GM12878 (cell line): ENCODE data around the gene SLC22A7. TPM values are rescaled to one million over a fixed set of nuclear protein-coding genes. Genes with fewer than 3 reads are reported as not detected.
A peak's percentile ranks its signal among the peaks of the same experiment; 100 is the strongest.

Source experiments
- ATAC-seq: fragments of 200-7000 bp; cut with Tn5 transposase; 3 replicates; pipeline ENCODE4 v1.9.1; 2020; ENCODE audit warnings: mild to moderate bottlenecking, moderate library complexity
- BruUV-seq: library from RNA; stranded (reverse); fragments of 400-500 nt; replicated peaks from 2 replicates; lab custom pipeline; 2021; lab: Mats Ljungman, UMichigan
- CTCF ChIA-PET: fragments of 300-600 bp; sonication (Branson Sonifier 250); formaldehyde crosslinking; extraction: SDS; loops from one replicate; lab custom pipeline; 2021; ENCODE audit warnings: inconsistent platforms; lab: Yijun Ruan, JAX
- POLR2A ChIA-PET: fragments of 350-600 bp; formaldehyde crosslinking; extraction: SDS; loops from one replicate; lab custom pipeline; 2021; ENCODE audit warnings: inconsistent platforms; lab: Charles Lee
- RAD21 ChIA-PET: fragments of 300-600 bp; sonication (Branson Sonifier 250); formaldehyde crosslinking; loops from one replicate; lab custom pipeline; 2023; ENCODE audit warnings: antibody characterized with exemption; ENCODE audit not compliant: unreplicated experiment; lab: Charles Lee
- SMC1A ChIA-PET: fragments of 300-600 bp; sonication (Branson Sonifier 250); formaldehyde crosslinking; loops from one replicate; lab custom pipeline; 2023; ENCODE audit not compliant: unreplicated experiment, uncharacterized antibody; lab: Charles Lee
- DNase-seq: peaks from one replicate; pipeline ENCODE4 v3.0.0-alpha.2; 2011; ENCODE audit warnings: low read depth, low spot score
- FAIRE-seq: peaks from 3 replicates; lab custom pipeline; 2011; peaks lifted over from hg19 to GRCh38; lab: Jason Lieb, UNC
- H2AFZ ChIP-seq: 2 replicates; pipeline ENCODE4 v1.6.0; 2011; ENCODE audit warnings: low read depth, low read length, control low read depth; ENCODE audit not compliant: control insufficient read depth
- H3K27ac ChIP-seq: 2 replicates; pipeline ENCODE4 v1.5.1; 2011; ENCODE audit warnings: control low read depth; ENCODE audit not compliant: control insufficient read depth, insufficient read depth
- H3K27me3 ChIP-seq, 2 experiments: replicated peaks in 1 of 2; 2 replicates each; pipeline versions ENCODE4 v1.6.0 to v1.6.1; 2011; ENCODE audit warnings: low read length in 1 of 2; ENCODE audit not compliant: control insufficient read depth in 2 of 2, insufficient read depth in 2 of 2
- H3K36me3 ChIP-seq, 2 experiments: 2 replicates each; pipeline ENCODE4 v1.5.1; 2011; ENCODE audit warnings: low read length in 1 of 2; ENCODE audit not compliant: control insufficient read depth in 2 of 2, insufficient read depth in 2 of 2
- H3K4me1 ChIP-seq: 2 replicates; pipeline ENCODE4 v1.6.1; 2011; ENCODE audit warnings: mild to moderate bottlenecking, low read length, moderate library complexity, mixed read lengths; ENCODE audit not compliant: control insufficient read depth, insufficient read depth
- H3K4me2 ChIP-seq: 2 replicates; pipeline ENCODE4 v1.6.0; 2011; ENCODE audit warnings: control low read depth; ENCODE audit not compliant: control insufficient read depth, insufficient read depth
- H3K4me3 ChIP-seq: fragments of 200-600 bp; sonication (generic); 2 replicates; pipeline ENCODE4 v1.5.1; 2016
- H3K79me2 ChIP-seq: 2 replicates; pipeline ENCODE4 v1.6.0; 2011; ENCODE audit warnings: low read length; ENCODE audit not compliant: control insufficient read depth, insufficient read depth
- H3K9ac ChIP-seq: 2 replicates; pipeline ENCODE4 v1.8.0; 2011; ENCODE audit warnings: low read length, control low read depth, mixed read lengths; ENCODE audit not compliant: control insufficient read depth, insufficient read depth
- H3K9me3 ChIP-seq: replicated peaks from 3 replicates; pipeline ENCODE4 v1.5.1; 2011; ENCODE audit warnings: mild to moderate bottlenecking, low read length; ENCODE audit not compliant: control insufficient read depth, insufficient read depth
- H4K20me1 ChIP-seq: 2 replicates; pipeline ENCODE4 v1.6.0; 2011; ENCODE audit not compliant: control insufficient read depth, insufficient read depth
- BHLHE40 ChIP-seq, 2 experiments: fragments of 450-650 bp in 1 of 2; IDR thresholded peaks; 2 replicates each; pipeline ENCODE4 v1.6.1; 2011 to 2017; ENCODE audit warnings: low read depth in 2 of 2, borderline replicate concordance in 1 of 2, improper control_type of control experiment in 1 of 2, low read length in 1 of 2, mild to moderate bottlenecking in 1 of 2
- CBX5 ChIP-seq: sonication (generic); IDR thresholded peaks from 2 replicates; pipeline ENCODE4 v1.6.1; 2016; ENCODE audit warnings: low read depth, moderate library complexity, mild to moderate bottlenecking, inconsistent platforms
- RUNX3 ChIP-seq: IDR thresholded peaks from 2 replicates; pipeline ENCODE4 v1.6.1; 2012; ENCODE audit warnings: low read length, inconsistent platforms
- SIN3A ChIP-seq: IDR thresholded peaks from 2 replicates; pipeline ENCODE4 v1.6.1; 2012; ENCODE audit warnings: low read depth, low read length, improper control_type of control experiment
- WGBS: methylation state at CpG from one replicate; pipeline ENCODE4 v1.1.6; 2016; ENCODE audit warnings: low lambda C conversion rate; ENCODE audit not compliant: insufficient replicate concordance, insufficient coverage; ENCODE audit errors: missing lambda C conversion rate; 5-methylcytosine and 5-hydroxymethylcytosine counted together
- in situ Hi-C: fragments of 300-500 bp; cut with MboI; formaldehyde crosslinking; loops from 9 replicates; pipeline ENCODE4 v1.14.3; 2018; ENCODE audit warnings: mixed read lengths
- intact Hi-C: fragments of 100-400 bp; cut with micrococcal nuclease; formaldehyde crosslinking; loops from one replicate; pipeline ENCODE4 v1.14.2; 2022; ENCODE audit not compliant: unreplicated experiment
- polyA plus RNA-seq, 11 experiments: library from polyadenylated mRNA; depleted of rRNA in 4 of 11; unstranded in 6 of 11; stranded (reverse) in 5 of 11; fragments of >200 nt; fragmentation: Nextera tagmentation in 4 of 11; fragmentation: Illumina TruSeq in 1 of 11; extraction: Ambion mirVana in 4 of 11; extraction: Trizol in 1 of 11; gene quantifications; 1 replicate in 1 of 11; 2 replicates in 10 of 11; pipeline versions ENCODE4 v1.2.1 to v1.2.3, GENCODE V29; 2011 to 2016; ENCODE audit warnings: inconsistent platforms in 2 of 11, missing spikeins in 2 of 11, low read depth in 1 of 11
- total RNA-seq, 4 experiments: library from RNA; depleted of rRNA in 3 of 4; stranded (reverse); fragments of >200 nt in 3 of 4; fragmentation: Illumina TruSeq in 1 of 4; extraction: Trizol in 1 of 4; gene quantifications; 2 replicates each; pipeline versions ENCODE4 v1.2.1 to v1.2.3, GENCODE V29; 2013 to 2021

Gene SLC22A7
- total and polyA plus RNA-seq, 10 of the 15 experiments (the other 5 are each of a cell fraction or from before 2014, with no cell fraction given), result 0.08 to 0.31 TPM; not detected in 8

- intact Hi-C loops, result no loop called here
- TF ChIP-seq CBX5, result no peak
- DNase-seq (no peak), FAIRE-seq (peak; percentile 35), ATAC-seq (no peak; the same call in 2 of the 3 replicates)
- Histone ChIP-seq H3K4me2 (no peak overlapping the region), H3K27me3 (no peaks in the 10 kb centered on the region; a peak in 1 of 4 replicates), H3K27ac (no peak overlapping the region), H3K36me3 (no peaks in the 10 kb centered on the region), H2AFZ (no peak overlapping the region), H3K4me1 (peaks cover 5% of the 10 kb centered on the region), H3K9me3 (no peaks in the 10 kb centered on the region), H4K20me1 (no peaks in the 10 kb centered on the region), H3K4me3 (no peak overlapping the region), H3K9ac (no peak overlapping the region), H3K79me2 (no peaks in the 10 kb centered on the region)
- no TSS peak for BruUV-seq
- in situ Hi-C loops, result loop anchor here (5.0 kb wide), 1 partner anchor 250 kb away; no protein-coding TSS in a partner anchor
- SMC1A ChIA-PET, result interaction anchor here (1.1 to 1.6 kb wide), 4 partner anchors 82 to 134 kb away, joined by 3 to 5 read pairs (median 3); no protein-coding TSS in a partner anchor
- WGBS, result 70% methylated on average over 9 of the region's 9 CpGs
- RAD21 ChIA-PET, result interaction anchor here (0.8 to 2.9 kb wide), 4 partner anchors 10 to 99 kb away, joined by 3 to 8 read pairs (median 3); partner anchors contain the start of gene DNPH1
- POLR2A ChIA-PET, result no interaction called here
- CTCF ChIA-PET, result no interaction called here
These were observed 41.2 kb upstream of the SLC22A7 start for GRCh38 chr6:43256670-43257366.

- ChIA-PET POLR2A (no interaction called here), RAD21 (interaction anchor here (0.6 to 2.9 kb wide), 3 partner anchors 11 to 141 kb away, joined by 3 to 8 read pairs (median 3); no protein-coding TSS in a partner anchor), SMC1A (interaction anchor here (1.1 to 1.6 kb wide), 4 partner anchors 76 to 120 kb away, joined by 3 to 5 read pairs (median 3); no protein-coding TSS in a partner anchor), CTCF (interaction anchor here (0.6 kb wide), 1 partner anchor 90 kb away, joined by 3 read pairs; no protein-coding TSS in a partner anchor)
- BruUV-seq, result no TSS peak
- Histone ChIP-seq H3K4me3 (no peak overlapping the region), H3K79me2 (no peaks in the 10 kb centered on the region), H3K9ac (no peak overlapping the region), H3K9me3 (no peaks in the 10 kb centered on the region), H3K36me3 (no peaks in the 10 kb centered on the region), H3K27ac (no peak overlapping the region), H2AFZ (peak overlapping the region; percentile 36; the same call in 1 of the 2 replicates), H3K4me2 (peak overlapping the region; percentile 20), H4K20me1 (no peaks in the 10 kb centered on the region), H3K27me3 (no peaks in the 10 kb centered on the region; a peak in 1 of 4 replicates), H3K4me1 (peaks cover 5% of the 10 kb centered on the region)
- in situ Hi-C loops (loop anchor here (5.0 kb wide), 1 partner anchor 250 kb away; no protein-coding TSS in a partner anchor), intact Hi-C loops (no loop called here)
- FAIRE-seq, result peak; percentile 62
- DNase-seq, result no peak
- 55% methylated on average over 12 of the region's 12 CpGs for WGBS
- TF ChIP-seq BHLHE40 (IDR thresholded peaks at IDR 0.05; ENCODE audit: borderline replicate concordance in 1 of 2, low read depth in 2 of 2, low read length in 1 of 2) (peak in 1 of 2 experiments; percentile 56; a peak in 2 of 4 replicates), SIN3A (no peak), RUNX3 (peak; percentile 26; the same call in 1 of the 2 replicates)
- ATAC-seq, result peak; percentile 80
These were observed 40.5 kb upstream of the SLC22A7 start for GRCh38 chr6:43257367-43258145.
